Measurements from ENCODE around the gene IGSF22. TPM values are rescaled to one million over a fixed set of nuclear protein-coding genes. Genes with fewer than 3 reads are reported as not detected.

Gene IGSF22
- total and polyA plus RNA-seq, 9 of the 15 experiments (the other 6 are each of a cell fraction or from before 2014, with no cell fraction given), result not detected

GRCh38 chr11:18701614-18702216, 24.3 kb downstream of the IGSF22 start:
- no peaks in the 10 kb centered on the region for H3K9me3 ChIP-seq (replicated peaks; ENCODE audit: control insufficient read depth, insufficient read depth, low read depth, low read length)
- H3K4me3 ChIP-seq, result no peak overlapping the region
- H3K4me1 ChIP-seq (replicated peaks in 1 of 2; ENCODE audit: control insufficient read depth in 2 of 2, insufficient read depth in 2 of 2, low read length in 2 of 2), result peaks cover 13 to 21% of the 10 kb centered on the region in 2 experiments
- no peaks in the 10 kb centered on the region for H3K36me3 ChIP-seq (ENCODE audit: control insufficient read depth, insufficient read depth, low read length)
- TF ChIP-seq SRSF3 (IDR thresholded peaks at IDR 0.05; ENCODE audit: insufficient read depth, low read length) (no peak), ZKSCAN1 (IDR thresholded peaks at IDR 0.05; ENCODE audit: low read depth, low read length) (0 out of 2 replicates have a peak, but pooled peaks have one; percentile 55)
- intact Hi-C loops (cut with micrococcal nuclease) (no loop called here), in situ Hi-C loops (cut with MboI) (no loop called here)
- 31% methylated on average over 17 of the region's 17 CpGs for WGBS (ENCODE audit: insufficient coverage, low coverage, missing lambda C conversion rate)
- no peaks in the 10 kb centered on the region; the same call in 1 of the 2 replicates for H4K20me1 ChIP-seq (replicated peaks; ENCODE audit: control insufficient read depth, insufficient read depth, low read length)
- FAIRE-seq, result no peak
- H3K4me2 ChIP-seq (ENCODE audit: insufficient read depth, low read length), result no peak overlapping the region
- no TSS peak for BruUV-seq (replicated peaks)
- H3K9me1 ChIP-seq (ENCODE audit: control insufficient read depth, insufficient read depth, low read length), result no peaks in the 10 kb centered on the region
- H3K27ac ChIP-seq (ENCODE audit: extremely low read depth, low read depth, low read length), result no peak overlapping the region
- no peak overlapping the region for H2AFZ ChIP-seq (ENCODE audit: low read depth, low read length)
- H3K9ac ChIP-seq (ENCODE audit: insufficient read depth in 1 of 2, low read depth in 2 of 2, low read length in 2 of 2), result no peak overlapping the region
- ChIA-PET CTCF (ENCODE audit: low intra/inter-chr PET ratio) (no interaction called here), POLR2A (interaction anchor here (0.8 kb wide), 1 partner anchor 9 kb away, joined by 3 read pairs; no protein-coding TSS in a partner anchor)
- H3K79me2 ChIP-seq (ENCODE audit: control insufficient read depth, insufficient read depth, low read length), result no peaks in the 10 kb centered on the region
- H3K27me3 ChIP-seq (ENCODE audit: control insufficient read depth in 2 of 2, insufficient read depth in 2 of 2, low read length in 2 of 2), result peaks cover 2 to 32% of the 10 kb centered on the region in 2 experiments; a peak in 4 of 5 replicates
- ATAC-seq, result no peak
- no peak for DNase-seq (ENCODE audit: extremely low read depth in 1 of 4, low spot score in 3 of 4)

- 26% methylated on average over 7 of the region's 7 CpGs for WGBS (ENCODE audit: insufficient coverage, low coverage, missing lambda C conversion rate)
- Histone ChIP-seq H3K4me1 (replicated peaks in 1 of 2; ENCODE audit: control insufficient read depth in 2 of 2, insufficient read depth in 2 of 2, low read length in 2 of 2) (peaks cover 12 to 19% of the 10 kb centered on the region in 2 experiments), H3K36me3 (ENCODE audit: control insufficient read depth, insufficient read depth, low read length) (no peaks in the 10 kb centered on the region), H3K79me2 (ENCODE audit: control insufficient read depth, insufficient read depth, low read length) (no peaks in the 10 kb centered on the region), H3K27ac (ENCODE audit: extremely low read depth, low read depth, low read length) (no peak overlapping the region), H3K9me1 (ENCODE audit: control insufficient read depth, insufficient read depth, low read length) (no peaks in the 10 kb centered on the region), H3K9ac (ENCODE audit: insufficient read depth in 1 of 2, low read depth in 2 of 2, low read length in 2 of 2) (0 out of 4 replicates have a peak overlapping the region, but pooled peaks of 1 of the 2 experiments have one; percentile 8), H3K9me3 (replicated peaks; ENCODE audit: control insufficient read depth, insufficient read depth, low read depth, low read length) (no peaks in the 10 kb centered on the region), H3K4me2 (ENCODE audit: insufficient read depth, low read length) (no peak overlapping the region), H4K20me1 (replicated peaks; ENCODE audit: control insufficient read depth, insufficient read depth, low read length) (no peaks in the 10 kb centered on the region; the same call in 1 of the 2 replicates), H2AFZ (ENCODE audit: low read depth, low read length) (no peak overlapping the region), H3K4me3 (no peak overlapping the region), H3K27me3 (ENCODE audit: control insufficient read depth in 2 of 2, insufficient read depth in 2 of 2, low read length in 2 of 2) (peaks cover 0 to 26% of the 10 kb centered on the region in 2 experiments; a peak in 2 of 5 replicates)
- CTCF ChIA-PET (ENCODE audit: low intra/inter-chr PET ratio), result no interaction called here
- no peak for DNase-seq (ENCODE audit: extremely low read depth in 1 of 4, low spot score in 3 of 4)
- FAIRE-seq, result no peak
- BruUV-seq (replicated peaks), result no TSS peak
- in situ Hi-C loops (cut with MboI) (no loop called here), intact Hi-C loops (cut with micrococcal nuclease) (no loop called here)
- POLR2A ChIA-PET, result no interaction called here
- no peak for ATAC-seq
- TF ChIP-seq ZNF707 (CRISPR knock-in tag; conservative IDR thresholded peaks at IDR 0.05) (no peak), L3MBTL2 (IDR thresholded peaks at IDR 0.05) (no peak), RAD21 (CRISPR knock-in tag; conservative IDR thresholded peaks at IDR 0.05 in 1 of 2, IDR thresholded peaks at IDR 0.05 in 1 of 2) (no peak), POU5F1 (IDR thresholded peaks at IDR 0.05; ENCODE audit: borderline replicate concordance, low read depth, low read length, partially characterized antibody) (no peak), THRAP3 (IDR thresholded peaks at IDR 0.05; ENCODE audit: borderline replicate concordance) (no peak), COPS2 (conservative IDR thresholded peaks at IDR 0.05) (no peak), ZBTB12 (CRISPR knock-in tag; IDR thresholded peaks at IDR 0.05) (no peak), ZBTB43 (CRISPR knock-in tag; IDR thresholded peaks at IDR 0.05) (no peak), ZBTB2 (IDR thresholded peaks at IDR 0.05) (no peak)
Measured at GRCh38 chr11:18700872-18701271, 25.1 kb downstream of the IGSF22 start.

Data from K562 (cell line).